ENCODE measurements around the gene CABP4.

CABP4 gene

GRCh38 chr11:67418476-67419281 lies 36.5 kb upstream of the CABP4 start:
- no peak for DNase-seq (ENCODE audit: low read depth, low spot score)
- H3K4me3 ChIP-seq (ENCODE audit: low read depth, low read length), result no peak overlapping the region
- ChIA-PET CTCF (interaction anchor here (1.2 to 4.2 kb wide), 2 partner anchors 17 to 68 kb away, joined by 4 to 28 read pairs; partner anchors contain the start of gene PPP1CA), POLR2A (interaction anchor here (1.2 kb wide), 1 partner anchor 17 kb away, joined by 4 read pairs; the partner anchor contains the start of gene PPP1CA)
- TF ChIP-seq CTCF (IDR thresholded peaks at IDR 0.05; ENCODE audit: insufficient read depth, low read length, missing control alignments), result no peak

- no peak for DNase-seq (ENCODE audit: low read depth, low spot score)
- no peak for TF ChIP-seq CTCF (IDR thresholded peaks at IDR 0.05; ENCODE audit: insufficient read depth, low read length, missing control alignments)
- ChIA-PET POLR2A (interaction anchor here (0.8 kb wide), 1 partner anchor 18 kb away, joined by 4 read pairs; the partner anchor contains the start of gene PPP1CA), CTCF (interaction anchor here (0.5 to 4.2 kb wide), 3 partner anchors 18 to 68 kb away, joined by 3 to 28 read pairs (median 4); partner anchors contain the start of gene PPP1CA)
- no peak overlapping the region for H3K4me3 ChIP-seq (ENCODE audit: low read depth, low read length)
These were observed 35.7 kb upstream of the CABP4 start for GRCh38 chr11:67419325-67420049.

GRCh38 chr11:67420147-67420645 lies 35.0 kb upstream of the CABP4 start:
- no peak for DNase-seq (ENCODE audit: low read depth, low spot score)
- ChIA-PET POLR2A (interaction anchor here (0.8 kb wide), 1 partner anchor 19 kb away, joined by 4 read pairs; the partner anchor contains the start of gene PPP1CA), CTCF (interaction anchor here (0.5 to 4.2 kb wide), 3 partner anchors 18 to 103 kb away, joined by 3 to 28 read pairs (median 3); partner anchors contain the start of gene PPP1CA)
- H3K4me3 ChIP-seq (ENCODE audit: low read depth, low read length), result peak overlapping the region; percentile 54
- TF ChIP-seq CTCF (IDR thresholded peaks at IDR 0.05; ENCODE audit: insufficient read depth, low read length, missing control alignments), result no peak

GRCh38 chr11:67420646-67421429 lies 34.3 kb upstream of the CABP4 start:
- CTCF ChIA-PET, result interaction anchor here (1.3 to 4.2 kb wide), 2 partner anchors 19 to 103 kb away, joined by 3 to 28 read pairs; partner anchors contain the start of gene PPP1CA
- H3K4me3 ChIP-seq (ENCODE audit: low read depth, low read length), result peak overlapping the region; percentile 54
- TF ChIP-seq CTCF (IDR thresholded peaks at IDR 0.05; ENCODE audit: insufficient read depth, low read length, missing control alignments), result no peak
- POLR2A ChIA-PET, result no interaction called here
- DNase-seq (ENCODE audit: low read depth, low spot score), result peak; percentile 7

- H3K4me3 ChIP-seq (ENCODE audit: low read depth, low read length), result peak overlapping the region; percentile 32
- POLR2A ChIA-PET, result no interaction called here
- no peak for TF ChIP-seq CTCF (IDR thresholded peaks at IDR 0.05; ENCODE audit: insufficient read depth, low read length, missing control alignments)
- DNase-seq (ENCODE audit: low read depth, low spot score), result no peak
- CTCF ChIA-PET, result interaction anchor here (4.2 kb wide), 1 partner anchor 20 kb away, joined by 28 read pairs; the partner anchor contains the start of gene PPP1CA
These were observed 33.6 kb upstream of the CABP4 start for GRCh38 chr11:67421430-67422031.
